Measurements from ENCODE around the gene NECAB3. TPM values are rescaled to one million over a fixed set of nuclear protein-coding genes. Genes with fewer than 3 reads are reported as not detected.

NECAB3 gene
- total RNA-seq, 1 experiment from 2014 or later = 63.1 TPM

GRCh38 chr20:33670715-33671499 is 3.3 kb downstream of the NECAB3 start:
- in situ Hi-C loops (cut with HindIII; ENCODE audit: low pct_unique_long_range_greater_than_20kb, low sequenced_read_pairs) = no loop called here

GRCh38 chr20:33669873-33670640 is 4.2 kb downstream of the NECAB3 start:
- no peak for DNase-seq (ENCODE audit: low read depth, low spot score)
- in situ Hi-C loops (cut with HindIII; ENCODE audit: low pct_unique_long_range_greater_than_20kb, low sequenced_read_pairs) = no loop called here

More at GRCh38 chr20:33670715-33671499, 3.3 kb downstream of the NECAB3 start:
- no peak for DNase-seq (ENCODE audit: low read depth, low spot score)

DNA sequence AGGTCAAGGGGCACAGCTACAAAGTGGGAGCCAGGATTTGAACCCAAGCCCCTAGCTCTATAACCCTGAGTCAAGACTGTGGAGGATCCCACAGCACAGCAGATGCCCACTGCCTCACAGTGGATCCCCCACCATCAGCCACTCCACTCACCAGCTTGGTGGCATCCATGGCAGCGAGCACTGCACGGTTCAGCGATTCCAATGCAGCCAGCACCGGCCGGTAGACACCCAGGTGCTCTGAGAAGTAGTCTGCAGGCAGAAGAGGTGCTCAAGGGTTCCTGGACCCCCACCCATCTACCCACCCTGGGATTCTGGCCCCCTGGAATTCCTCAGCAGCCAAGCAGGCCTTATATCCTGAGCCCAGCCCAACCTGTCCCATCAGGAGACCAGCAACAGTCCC is 5.0 kb downstream of the NECAB3 start:
- no peak for DNase-seq (ENCODE audit: low read depth, low spot score)
- in situ Hi-C loops (cut with HindIII; ENCODE audit: low pct_unique_long_range_greater_than_20kb, low sequenced_read_pairs) = no loop called here

GRCh38 chr20:33668466-33669155 is 5.6 kb downstream of the NECAB3 start:
- in situ Hi-C loops (cut with HindIII; ENCODE audit: low pct_unique_long_range_greater_than_20kb, low sequenced_read_pairs) = no loop called here
- DNase-seq (ENCODE audit: low read depth, low spot score) = no peak

DNA sequence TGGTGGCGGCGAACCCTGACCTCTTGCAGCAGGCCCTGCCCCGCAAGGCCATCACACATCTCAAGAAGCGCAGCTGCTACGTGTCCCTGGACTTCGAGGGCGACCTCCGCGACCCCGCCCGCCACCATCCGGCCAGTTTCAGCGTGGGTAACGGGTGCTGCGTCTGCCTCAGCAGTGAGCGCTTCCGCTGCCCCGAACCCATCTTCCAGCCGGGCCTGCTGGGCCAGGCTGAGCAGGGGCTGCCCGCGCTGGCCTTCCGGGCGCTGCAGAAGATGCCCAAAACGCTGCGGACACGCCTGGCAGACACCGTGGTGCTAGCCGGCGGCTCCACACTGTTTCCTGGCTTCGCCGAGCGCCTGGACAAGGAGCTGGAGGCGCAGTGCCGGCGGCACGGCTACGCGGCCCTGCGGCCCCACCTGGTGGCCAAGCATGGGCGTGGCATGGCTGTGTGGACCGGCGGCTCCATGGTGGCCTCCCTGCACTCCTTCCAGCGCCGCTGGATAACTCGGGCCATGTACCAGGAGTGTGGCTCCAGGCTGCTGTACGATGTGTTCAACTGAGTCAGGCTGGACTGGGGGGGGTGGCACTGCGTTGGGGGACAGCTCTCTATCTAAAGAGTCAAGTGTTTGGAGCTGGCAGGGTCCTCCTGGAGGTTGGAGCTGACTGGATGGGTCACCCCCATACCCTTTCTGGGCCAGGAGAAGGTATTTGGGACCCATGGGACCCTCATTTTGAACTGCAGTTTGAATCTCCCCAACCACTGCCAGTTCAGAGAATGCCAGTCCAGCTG is 6.4 kb downstream of the NECAB3 start:
- in situ Hi-C loops (cut with HindIII; ENCODE audit: low pct_unique_long_range_greater_than_20kb, low sequenced_read_pairs) = no loop called here
- DNase-seq (ENCODE audit: low read depth, low spot score) = no peak

- in situ Hi-C loops (cut with HindIII; ENCODE audit: low pct_unique_long_range_greater_than_20kb, low sequenced_read_pairs) = no loop called here
- no peak for DNase-seq (ENCODE audit: low read depth, low spot score)
Measured at GRCh38 chr20:33667245-33667675, 7.0 kb downstream of the NECAB3 start.

DNA sequence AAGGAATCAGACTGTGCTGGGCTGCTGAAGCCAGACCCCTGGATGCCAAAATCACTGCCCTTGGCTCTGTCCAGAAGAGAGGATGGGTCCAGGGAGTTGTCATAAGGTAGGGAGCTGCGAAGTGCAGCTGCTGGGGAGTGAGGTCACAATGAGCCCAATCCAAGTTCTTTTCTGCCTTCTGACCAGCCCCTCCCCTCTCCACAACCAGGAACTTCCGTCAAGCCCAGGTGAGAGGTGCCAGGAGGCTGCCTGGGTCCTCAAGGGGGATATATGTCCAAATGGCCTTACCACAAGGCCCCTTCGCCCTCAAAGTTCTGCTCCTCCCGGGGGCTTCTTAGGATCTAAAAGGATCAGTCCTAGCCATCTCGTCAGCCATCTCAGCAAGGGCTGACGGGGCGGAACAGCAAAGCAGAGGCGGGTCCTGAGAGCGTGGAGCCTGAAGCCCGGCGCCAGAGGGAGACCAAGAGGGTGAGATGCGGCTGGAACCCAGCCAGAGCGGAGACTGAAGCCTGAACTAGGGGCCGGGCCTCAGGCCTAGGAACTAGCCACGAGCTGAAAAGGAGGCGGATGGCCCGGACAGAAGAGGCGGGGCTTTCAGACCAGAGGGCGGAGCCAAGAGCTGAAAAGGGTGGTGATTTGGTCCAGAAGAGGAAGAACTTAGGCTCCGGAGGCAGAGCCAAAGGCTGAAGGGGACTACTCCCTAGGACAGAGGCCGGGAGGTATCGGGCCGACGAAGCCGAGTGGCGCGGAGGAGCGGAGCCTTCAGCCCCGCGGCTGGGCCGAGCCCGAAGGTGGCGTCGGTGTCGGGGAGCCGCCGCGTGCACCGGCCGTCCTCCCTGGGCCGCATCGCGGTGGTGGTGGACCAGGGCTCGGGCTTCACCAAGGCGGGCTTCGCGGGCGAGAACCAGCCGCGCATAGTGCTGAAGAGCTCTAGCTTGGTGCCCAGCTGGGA is 7.7 kb downstream of the NECAB3 start, which contains the start of gene ACTL10:
Gene ACTL10 (plus strand): TSS at position 651 of the 952 bp plus-strand sequence. CDS start 555 bp downstream, outside the sequence.
- in situ Hi-C loops (cut with HindIII; ENCODE audit: low pct_unique_long_range_greater_than_20kb, low sequenced_read_pairs) = no loop called here
- DNase-seq (ENCODE audit: low read depth, low spot score) = peak; percentile 58

GRCh38 chr20:33664762-33665144 is 9.5 kb downstream of the NECAB3 start:
- peak; percentile 40 for DNase-seq (ENCODE audit: low read depth, low spot score)
- in situ Hi-C loops (cut with HindIII; ENCODE audit: low pct_unique_long_range_greater_than_20kb, low sequenced_read_pairs) = no loop called here

- in situ Hi-C loops (cut with HindIII; ENCODE audit: low pct_unique_long_range_greater_than_20kb, low sequenced_read_pairs) = no loop called here
Measured at GRCh38 chr20:33664085-33664761, 10.0 kb downstream of the NECAB3 start.

GRCh38 chr20:33663161-33664084 is 10.8 kb downstream of the NECAB3 start:
- peak; percentile 71 for DNase-seq (ENCODE audit: low read depth, low spot score)
- in situ Hi-C loops (cut with HindIII; ENCODE audit: low pct_unique_long_range_greater_than_20kb, low sequenced_read_pairs) = no loop called here

More at GRCh38 chr20:33664085-33664761, 10.0 kb downstream of the NECAB3 start:
- no peak for DNase-seq (ENCODE audit: low read depth, low spot score)

DNA sequence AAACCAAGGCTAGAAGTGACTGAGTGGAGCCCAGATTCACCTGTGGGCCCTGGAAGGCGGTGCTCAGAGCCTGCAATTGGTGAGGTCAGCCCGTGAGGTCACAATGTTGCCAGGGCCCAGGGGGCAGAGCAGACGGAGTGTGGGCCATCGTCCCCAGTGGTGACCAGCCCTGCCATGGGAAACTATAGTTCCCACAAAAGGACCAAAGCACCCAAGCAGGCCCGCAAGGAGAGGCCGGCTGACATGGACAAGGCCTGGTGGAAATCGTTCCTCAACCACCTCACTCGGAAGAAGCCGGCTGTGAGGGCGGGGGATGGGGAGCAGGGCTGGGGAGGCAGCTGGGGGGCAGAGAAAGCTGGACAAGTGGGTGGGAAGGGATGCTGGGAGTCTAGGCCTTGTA is 12.1 kb downstream of the NECAB3 start, which contains the start of gene C20orf144:
Gene C20orf144 (plus strand): TSS at position 156 of the 400 bp plus-strand sequence. CDS start 19 bp downstream, at position 175.
- in situ Hi-C loops (cut with HindIII; ENCODE audit: low pct_unique_long_range_greater_than_20kb, low sequenced_read_pairs) = no loop called here

GRCh38 chr20:33660685-33661058 is 13.6 kb downstream of the NECAB3 start:
- DNase-seq (ENCODE audit: low read depth, low spot score) = no peak
- in situ Hi-C loops (cut with HindIII; ENCODE audit: low pct_unique_long_range_greater_than_20kb, low sequenced_read_pairs) = no loop called here

More for the DNA sequence above, 12.1 kb downstream of the NECAB3 start, which contains the start of gene C20orf144:
- no peak for DNase-seq (ENCODE audit: low read depth, low spot score)

DNA sequence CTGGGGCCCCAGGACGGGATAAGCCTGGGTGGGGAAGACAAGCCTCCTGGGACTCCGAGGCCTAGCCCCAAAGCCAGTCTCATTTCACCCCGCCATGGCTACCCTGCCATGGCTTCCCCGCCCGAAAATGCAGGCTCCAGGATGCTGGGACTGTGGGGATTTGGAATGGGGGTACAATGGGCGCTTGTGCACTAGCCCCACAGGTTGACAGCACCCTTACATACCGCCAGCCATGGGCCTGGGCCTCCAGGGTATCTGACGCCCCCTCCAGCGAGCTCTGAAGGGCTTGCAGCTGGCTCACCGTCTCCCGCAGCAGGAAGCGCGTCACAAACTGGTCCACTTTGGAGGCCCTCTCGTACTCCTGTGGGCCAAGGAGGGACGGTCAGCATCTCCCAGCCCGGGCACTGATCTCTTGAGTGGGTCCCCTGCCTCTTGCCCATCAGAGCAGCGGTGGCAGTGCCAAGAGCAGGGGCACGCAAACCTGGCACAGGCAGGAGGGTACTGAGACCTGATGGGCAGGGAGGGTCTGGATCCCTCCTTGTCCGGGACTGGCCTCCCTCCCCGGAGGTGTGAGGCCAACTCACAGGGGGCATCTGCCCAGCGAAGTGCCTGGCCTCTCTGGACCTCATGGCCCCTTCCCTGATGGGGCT is 14.1 kb downstream of the NECAB3 start:
- in situ Hi-C loops (cut with HindIII; ENCODE audit: low pct_unique_long_range_greater_than_20kb, low sequenced_read_pairs) = no loop called here
- DNase-seq (ENCODE audit: low read depth, low spot score) = no peak

- in situ Hi-C loops (cut with HindIII; ENCODE audit: low pct_unique_long_range_greater_than_20kb, low sequenced_read_pairs) = no loop called here
- no peak for DNase-seq (ENCODE audit: low read depth, low spot score)
Measured at GRCh38 chr20:33659341-33660034, 14.7 kb downstream of the NECAB3 start.

Data from SK-MEL-5 (cell line).